Lung (tissue), 13 donors: ENCODE results near the gene PPP2R3B. TPM values are rescaled to one million over a fixed set of nuclear protein-coding genes. Genes with fewer than 3 reads are reported as not detected.

Source experiments
- ATAC-seq: fragments of 200-7000 bp; cut with Tn5 transposase; one replicate; pipeline ENCODE4 v1.9.1; 2020; ENCODE audit warnings: moderate number of reproducible peaks; ENCODE audit not compliant: insufficient read depth, low FRiP score
- DNase-seq, 3 donors: peaks; one replicate each; pipeline ENCODE4 v3.0.0-alpha.2; 2013 to 2017
- H3K27ac ChIP-seq, 2 donors: one replicate each; pipeline ENCODE4 v1.5.1; 2013; ENCODE audit warnings: mild to moderate bottlenecking in 2 of 2, moderate library complexity in 2 of 2, control low read depth in 1 of 2, inconsistent platforms in 1 of 2, low read depth in 1 of 2, low read length in 1 of 2
- H3K27me3 ChIP-seq, 3 donors: one replicate each; pipeline ENCODE4 v1.5.1; 2013; ENCODE audit warnings: low read length in 2 of 3; ENCODE audit not compliant: control insufficient read depth in 3 of 3, insufficient read depth in 3 of 3
- H3K36me3 ChIP-seq, 4 donors: one replicate each; pipeline ENCODE4 v1.5.1; 2013; ENCODE audit warnings: low read length in 4 of 4, mild to moderate bottlenecking in 1 of 4, moderate library complexity in 1 of 4; ENCODE audit not compliant: control insufficient read depth in 4 of 4, insufficient read depth in 4 of 4
- H3K4me1 ChIP-seq, 5 donors: one replicate each; pipeline ENCODE4 v1.5.1; 2013; ENCODE audit warnings: low read length in 5 of 5, mild to moderate bottlenecking in 2 of 5, moderate library complexity in 1 of 5; ENCODE audit not compliant: control insufficient read depth in 5 of 5, insufficient read depth in 5 of 5
- H3K4me3 ChIP-seq: one replicate; pipeline ENCODE4 v1.5.1; 2013; ENCODE audit warnings: mild to moderate bottlenecking, control low read depth, moderate library complexity
- H3K9ac ChIP-seq, 2 donors: one replicate each; pipeline ENCODE4 v1.5.1; 2013; ENCODE audit warnings: low read length in 2 of 2, control low read depth in 1 of 2; ENCODE audit not compliant: insufficient read depth in 1 of 2
- H3K9me3 ChIP-seq, 4 donors: one replicate each; pipeline ENCODE4 v1.5.1; 2013; ENCODE audit warnings: low read length in 3 of 4, mild to moderate bottlenecking in 1 of 4, moderate library complexity in 1 of 4; ENCODE audit not compliant: control insufficient read depth in 4 of 4, insufficient read depth in 3 of 4
- CTCF ChIP-seq: IDR thresholded peaks from 2 replicates; pipeline ENCODE4 v1.5.1; 2012; ENCODE audit warnings: mild to moderate bottlenecking; ENCODE audit errors: control extremely low read depth, extremely low read depth
- WGBS, 2 donors: extraction: QIAGEN DNeasy Blood & Tissue Kit; methylation state at CpG; one replicate each; pipeline ENCODE4 v1.1.7; 2013; 5-methylcytosine and 5-hydroxymethylcytosine counted together
- polyA plus RNA-seq, 2 donors: library from polyadenylated mRNA; stranded (reverse); fragments of 200-250 nt; gene quantifications; one replicate each; pipeline ENCODE4 v1.2.1, GENCODE V29; 2013
- small RNA-seq: library from RNA; depleted of rRNA; stranded (forward); fragments of <200 nt; gene quantifications from one replicate; pipeline ENCODE3, GENCODE V24; 2014; ENCODE audit warnings: low replicate concordance
- total RNA-seq, 2 donors: library from RNA; depleted of rRNA in 1 of 2; stranded (reverse); fragments of >200 nt in 1 of 2; gene quantifications; one replicate each; pipeline ENCODE4 v1.2.1, GENCODE V29; 2014 to 2021
- donor health status: control.
- donor health status: control.
- donor health status: Bipolar disorder and iron deficiency.
- donor health status: healthy.
- donor health status: DM: yes; HTN: yes; CAD: no.

The PPP2R3B gene
- total and polyA plus RNA-seq, 4 donors: 7.8 to 21.0 (median 15.6) TPM

GRCh38 chrX:288561-288991 lies 98.1 kb downstream of the PPP2R3B start:
- no peak for ATAC-seq
- Histone ChIP-seq H3K27me3 (peaks cover 0 to 2% (median 0%) of the 10 kb centered on the region in 3 donors), H3K9ac (no peak overlapping the region), H3K4me3 (no peak overlapping the region), H3K27ac (no peak overlapping the region), H3K36me3 (peaks cover 17 to 43% (median 36%) of the 10 kb centered on the region in 4 donors), H3K9me3 (peaks cover 0 to 4% (median 1%) of the 10 kb centered on the region in 4 donors), H3K4me1 (peaks cover 0 to 6% (median 0%) of the 10 kb centered on the region in 5 donors)
- no peak for DNase-seq
- WGBS, 2 donors: 97% methylated on average over 25 of the region's 25 CpGs
- no peak for TF ChIP-seq CTCF

GRCh38 chrX:287670-288069 lies 99.0 kb downstream of the PPP2R3B start:
- Histone ChIP-seq H3K4me1 (peaks cover 0 to 6% (median 0%) of the 10 kb centered on the region in 5 donors), H3K9ac (no peak overlapping the region), H3K27ac (no peak overlapping the region), H3K4me3 (no peak overlapping the region), H3K36me3 (peaks cover 10 to 35% (median 30%) of the 10 kb centered on the region in 4 donors), H3K27me3 (peaks cover 0 to 2% (median 0%) of the 10 kb centered on the region in 3 donors), H3K9me3 (peaks cover 0 to 2% (median under 1%) of the 10 kb centered on the region in 4 donors)
- no peak for ATAC-seq
- WGBS, 2 donors: 93% methylated on average over 7 of the region's 7 CpGs
- TF ChIP-seq CTCF: no peak
- DNase-seq: no peak

DNA sequence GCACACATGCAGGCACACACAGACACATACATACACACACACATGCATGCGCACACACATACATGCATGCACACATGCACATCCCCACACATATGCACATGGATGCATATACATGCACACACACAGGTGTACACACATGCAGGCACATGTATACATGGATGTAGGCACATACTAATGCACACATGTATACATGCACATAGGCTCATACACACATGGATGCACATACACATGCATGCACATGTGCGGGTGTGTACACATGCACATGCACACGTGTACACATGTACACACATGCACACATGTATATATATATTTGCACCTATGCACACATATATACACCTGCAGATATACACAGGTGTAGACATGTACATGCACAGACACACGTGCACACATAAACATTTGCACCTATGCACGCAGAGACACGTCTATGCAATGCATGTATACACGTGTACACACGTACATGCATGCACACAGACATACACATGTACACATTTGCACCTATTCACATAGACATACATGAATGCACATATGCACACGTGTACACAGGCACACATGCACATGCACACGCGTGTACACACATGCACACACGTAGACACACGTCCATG lies 101.5 kb downstream of the PPP2R3B start:
- DNase-seq: no peak
- Histone ChIP-seq H3K4me1 (peaks cover 0 to 6% (median 0%) of the 10 kb centered on the region in 5 donors), H3K27ac (no peak overlapping the region), H3K9ac (no peak overlapping the region), H3K36me3 (peaks cover 4 to 27% (median 20%) of the 10 kb centered on the region in 4 donors), H3K4me3 (no peak overlapping the region), H3K9me3 (peaks cover 0 to 2% (median 0%) of the 10 kb centered on the region in 4 donors), H3K27me3 (peaks cover 0 to 2% (median 0%) of the 10 kb centered on the region in 3 donors)
- ATAC-seq: no peak
- WGBS, 2 donors: 93 to 95% methylated on average over 13 of the region's 13 CpGs
- TF ChIP-seq CTCF: no peak

Small RNAs within 50 kb of the gene (small RNA-seq; reads per million reads assigned to genes)
- not detected for gene RF00017

Other genes starting within 250 kb of the PPP2R3B start
- 10 to 100 TPM; 22.2 to 34.2 TPM for gene PLCXD1, start 105.5 kb downstream of the PPP2R3B start, total RNA-seq
- 10 to 100 TPM; 13.4 to 41.5 TPM for gene PLCXD1, start 105.5 kb downstream of the PPP2R3B start, polyA plus RNA-seq
- 10 to 100 TPM; 11.8 to 79.1 TPM for gene GTPBP6, start 68.1 kb downstream of the PPP2R3B start, total RNA-seq
- 10 to 100 TPM; 58.7 to 60.5 TPM for gene GTPBP6, start 68.1 kb downstream of the PPP2R3B start, polyA plus RNA-seq
- not detected for gene SHOX, start 243.9 kb upstream of the PPP2R3B start, total RNA-seq
- not detected for gene SHOX, start 243.9 kb upstream of the PPP2R3B start, polyA plus RNA-seq